Measurements from ENCODE around the gene FGGY.
"Not testable (repeated sequence)": the region's sequence is repeated elsewhere in the genome, so short reads cannot be mapped to it uniquely, and the experiment has no call there.

Gene FGGY

DNA sequence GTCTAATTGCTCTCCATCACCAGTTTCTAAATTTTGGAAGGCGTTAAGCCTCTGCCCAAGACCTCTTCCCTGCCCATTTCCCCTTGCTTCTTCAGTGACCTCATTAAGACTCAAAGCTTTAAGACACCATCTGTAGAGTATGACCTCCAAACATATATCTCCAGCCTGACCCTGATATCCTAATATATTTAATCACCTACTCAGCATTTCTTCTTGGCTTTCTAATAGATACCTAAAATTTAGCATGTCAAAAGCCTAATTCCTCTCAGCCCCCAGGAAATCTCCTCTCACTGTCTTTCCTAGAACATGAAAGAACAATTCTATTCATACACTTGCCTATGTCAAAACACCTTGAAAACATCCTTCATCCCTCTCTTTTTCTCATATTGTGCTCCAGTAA is 282.3 kb downstream of the FGGY start:
- no peak for DNase-seq (ENCODE audit: low read depth in 2 of 2)

DNA sequence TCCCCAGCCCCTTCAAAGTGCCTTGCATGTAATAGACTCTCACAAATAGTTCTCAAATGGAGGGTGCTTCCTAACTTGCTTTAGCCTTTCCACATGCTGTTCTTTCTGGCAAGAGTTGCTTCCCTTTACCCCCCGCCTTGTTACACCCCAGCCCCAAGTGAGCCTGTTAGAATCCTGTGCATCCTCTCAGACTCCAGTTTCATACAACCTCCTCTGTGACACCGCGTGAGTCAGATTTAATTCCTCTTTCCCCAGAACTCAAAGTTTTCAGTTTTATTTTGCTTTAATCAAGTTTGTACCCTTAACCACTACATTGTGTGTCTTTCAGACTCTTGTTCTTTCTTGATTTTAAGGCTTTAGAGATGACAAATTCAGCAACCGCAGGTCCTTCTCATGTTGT is 283.4 kb downstream of the FGGY start:
- DNase-seq (ENCODE audit: low read depth in 2 of 2) = no peak

GRCh38 chr1:59592410-59592809 is 295.5 kb downstream of the FGGY start:
- not testable (repeated sequence) for DNase-seq (ENCODE audit: low read depth in 2 of 2)

DNA sequence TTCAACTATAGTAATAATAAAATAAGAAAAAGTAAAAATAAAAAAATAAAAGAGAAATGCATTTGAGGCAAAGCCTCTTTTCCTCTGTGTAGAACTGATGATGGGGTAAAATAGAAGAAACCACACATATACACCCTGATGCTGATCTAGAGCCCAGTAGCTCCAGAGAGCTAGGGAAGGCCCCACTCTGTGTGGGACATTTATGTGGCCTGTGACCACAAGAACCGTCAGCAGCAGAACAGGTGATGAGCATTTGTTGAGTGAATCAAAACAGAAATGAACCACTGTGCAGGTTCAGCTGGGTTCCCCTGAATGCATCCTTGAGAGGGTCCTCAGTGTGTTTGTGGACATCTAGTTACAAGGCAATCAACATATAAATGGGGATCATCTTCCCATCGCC is 296.0 kb downstream of the FGGY start:
- DNase-seq (ENCODE audit: low read depth in 2 of 2) = no peak

DNA sequence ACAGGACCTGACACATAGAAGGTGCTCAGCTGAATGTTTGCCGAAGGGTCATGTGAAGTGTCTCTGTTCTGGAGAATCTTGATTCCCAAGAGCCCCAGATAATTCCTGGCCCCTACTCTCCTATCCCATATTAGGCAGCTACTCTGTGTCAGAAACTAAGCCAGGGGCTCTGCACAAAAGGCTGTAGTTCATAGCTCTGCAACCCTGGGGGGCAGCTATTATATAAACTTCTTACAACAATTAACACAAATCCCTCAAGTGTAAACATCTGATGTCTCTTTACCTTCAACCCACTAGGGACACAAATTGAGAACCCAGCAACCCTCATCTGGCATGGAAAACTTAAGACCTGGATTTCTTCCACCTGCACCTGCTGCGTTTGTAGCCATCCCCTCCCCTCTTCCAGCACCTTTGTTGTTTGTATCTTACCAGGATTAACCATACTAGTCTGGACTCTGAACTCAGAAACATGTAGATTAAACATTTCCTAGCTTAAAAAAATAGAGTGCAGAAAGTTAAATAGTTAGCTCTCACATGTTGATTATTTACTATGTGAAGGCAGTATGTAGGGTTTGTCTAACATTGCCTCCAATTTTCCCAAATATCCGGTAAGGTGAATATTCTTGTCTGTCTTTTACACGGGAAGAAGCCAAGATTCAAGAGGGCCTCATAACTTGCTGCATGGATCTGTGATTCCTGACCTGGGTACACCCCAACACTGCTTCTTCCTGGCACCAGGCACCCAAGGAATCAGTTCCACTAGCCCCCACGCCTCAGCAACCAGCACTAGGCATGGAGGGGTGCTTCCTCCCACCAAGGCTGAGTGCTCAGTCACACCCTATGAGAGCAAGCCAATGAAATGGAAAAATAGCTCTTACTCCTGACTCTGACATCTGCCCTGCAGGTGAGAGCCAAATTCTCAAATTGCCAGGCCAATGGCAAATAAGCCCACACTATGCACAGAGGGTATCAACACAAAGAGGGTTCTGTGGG is 297.2 kb downstream of the FGGY start:
- no peak for DNase-seq (ENCODE audit: low read depth in 2 of 2)

GRCh38 chr1:59595774-59596173 is 298.9 kb downstream of the FGGY start:
- DNase-seq (ENCODE audit: low read depth in 2 of 2) = peak; percentile 37 to 38

DNA sequence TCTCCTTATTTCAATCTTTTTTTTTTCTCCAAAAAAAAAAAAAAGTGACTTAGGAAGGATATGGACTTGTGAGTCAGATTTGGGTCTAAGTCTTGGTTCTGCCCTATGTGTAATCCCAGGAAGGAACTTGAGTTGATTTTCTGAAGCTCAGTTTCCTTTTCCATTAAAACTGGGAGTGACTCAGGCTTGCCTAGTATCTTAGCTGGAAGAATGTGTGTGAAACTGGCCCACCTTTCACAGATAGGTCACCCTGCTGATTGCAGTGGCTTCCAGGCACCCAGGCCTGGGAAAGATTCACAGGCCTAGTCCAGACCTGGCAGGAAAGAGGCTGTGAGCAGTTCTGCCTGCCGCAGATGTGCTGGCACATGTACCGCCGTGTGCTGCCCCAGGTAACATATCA is 299.5 kb downstream of the FGGY start:
- peak; percentile 7 to 12 for DNase-seq (ENCODE audit: low read depth in 2 of 2)

DNA sequence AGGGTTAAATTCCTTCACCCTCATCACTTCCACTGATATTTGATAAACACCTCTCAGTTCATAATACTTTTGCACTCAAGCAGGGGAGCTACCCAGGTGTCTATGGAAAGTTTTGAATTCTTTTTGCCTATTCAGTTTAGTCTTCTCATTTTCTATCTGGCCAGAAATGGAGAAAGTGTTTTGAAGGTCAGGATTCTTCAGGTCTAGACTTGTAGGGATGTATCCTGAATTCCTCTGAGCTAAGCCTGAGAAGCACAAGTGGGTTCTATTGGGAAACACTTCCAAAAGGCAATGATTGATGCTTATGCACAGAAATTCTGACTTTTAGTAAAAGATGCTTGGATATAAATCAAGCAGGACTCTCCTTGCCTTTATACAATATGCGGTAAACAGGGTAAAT is 300.1 kb downstream of the FGGY start:
- DNase-seq (ENCODE audit: low read depth in 2 of 2) = no peak

- DNase-seq (ENCODE audit: low read depth in 2 of 2) = no peak
Observed at GRCh38 chr1:59597420-59598119, 300.7 kb downstream of the FGGY start.

DNA sequence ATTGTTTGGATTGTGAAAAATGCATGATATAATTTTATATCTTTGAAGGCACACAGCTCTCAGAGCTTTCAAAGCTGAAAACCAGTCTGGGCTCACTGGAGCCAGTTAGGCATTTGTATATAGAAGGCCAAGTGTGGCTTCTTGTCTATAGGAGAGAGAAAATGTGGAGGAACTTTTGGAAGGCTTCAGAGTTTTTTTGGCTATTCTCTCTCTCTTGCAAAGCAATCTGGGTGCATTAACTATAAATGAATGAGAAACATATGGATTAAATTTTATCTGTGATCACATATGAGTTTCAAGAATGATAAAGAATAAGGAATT is 301.2 kb downstream of the FGGY start:
- peak; percentile 35 to 40 for DNase-seq (ENCODE audit: low read depth in 2 of 2)

GRCh38 chr1:59601041-59601441 is 304.1 kb downstream of the FGGY start:
- no peak for DNase-seq (ENCODE audit: low read depth in 2 of 2)

GRCh38 chr1:59601811-59602210 is 304.9 kb downstream of the FGGY start:
- DNase-seq (ENCODE audit: low read depth in 2 of 2) = no peak

DNA sequence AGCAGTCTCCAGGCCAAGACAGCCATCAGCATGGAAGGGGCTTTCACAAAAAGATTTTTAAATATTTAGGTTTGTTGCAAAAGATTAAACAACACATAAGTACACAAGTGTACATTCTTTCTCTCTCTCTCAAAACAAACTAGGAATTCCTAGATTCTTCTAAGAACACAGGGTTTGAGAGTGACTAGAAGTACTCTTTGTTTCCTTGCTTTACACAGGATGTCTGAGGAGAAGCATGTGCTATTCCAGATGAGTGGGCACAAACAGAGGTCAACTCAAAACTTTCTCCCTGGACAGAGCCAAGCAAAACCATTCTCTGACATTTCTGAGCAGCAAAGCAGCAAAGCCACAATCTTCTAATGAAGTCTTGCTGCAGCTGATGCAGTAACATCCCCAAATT is 307.3 kb downstream of the FGGY start:
- DNase-seq (ENCODE audit: low read depth in 2 of 2) = no peak

DNA sequence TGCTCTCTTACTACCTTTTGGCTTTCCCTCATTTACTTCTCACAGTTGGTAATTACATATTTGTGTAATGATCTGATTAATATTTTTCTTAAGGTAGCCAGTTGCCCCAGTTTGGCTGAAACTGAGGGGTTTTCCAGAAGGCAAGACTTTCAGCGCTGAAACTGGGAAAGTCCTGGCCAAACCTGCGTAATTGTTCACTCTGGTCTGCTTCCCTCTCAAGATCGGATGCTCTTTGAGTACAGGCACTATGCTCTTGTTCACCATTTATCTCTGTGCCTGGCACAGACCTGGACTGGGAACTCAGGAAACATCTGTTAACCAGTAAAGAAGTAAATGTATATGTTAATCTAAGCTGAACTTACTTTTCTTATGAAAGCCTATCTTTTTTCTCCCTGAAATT is 308.3 kb downstream of the FGGY start:
- no peak for DNase-seq (ENCODE audit: low read depth in 2 of 2)

GRCh38 chr1:59605761-59606160 is 308.9 kb downstream of the FGGY start:
- DNase-seq (ENCODE audit: low read depth in 2 of 2) = no peak

DNA sequence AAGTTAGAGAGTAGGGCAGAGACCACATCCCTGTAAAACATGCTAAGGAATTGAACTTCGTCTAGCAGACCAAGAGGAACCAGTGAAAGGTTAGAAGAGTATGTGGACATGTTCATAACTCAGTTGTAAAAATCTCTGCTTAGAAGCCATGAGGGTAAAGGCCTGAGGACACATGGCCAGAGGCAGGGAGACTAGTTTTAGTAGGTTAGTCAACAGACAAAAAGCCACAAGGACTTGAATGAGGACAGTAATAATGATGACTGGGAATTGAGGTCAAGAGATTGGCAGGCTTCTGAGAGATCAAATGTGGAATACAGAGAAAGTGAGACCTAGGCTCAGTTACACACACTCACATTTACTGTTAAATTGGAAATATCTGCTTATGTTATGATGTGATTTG is 312.4 kb downstream of the FGGY start:
- no peak for DNase-seq (ENCODE audit: low read depth in 2 of 2)

DNA sequence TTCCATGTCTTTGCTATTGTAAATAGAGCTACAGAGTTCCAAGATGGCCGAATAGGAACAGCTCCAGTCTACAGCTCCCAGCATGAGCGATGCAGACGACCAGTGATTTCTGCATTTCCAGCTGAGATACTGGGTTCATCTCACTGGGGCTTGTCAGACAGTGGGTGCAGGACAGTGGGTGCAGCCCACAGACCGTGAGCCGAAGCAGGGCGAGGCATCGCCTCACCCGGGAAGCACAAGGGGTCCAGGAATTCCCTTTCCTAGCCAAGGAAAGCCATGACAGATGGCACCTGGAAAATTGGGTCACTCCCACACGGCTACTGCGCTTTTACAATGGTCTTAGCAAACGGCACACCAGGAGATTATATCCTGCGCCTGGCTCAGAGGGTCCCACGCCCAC is 313.6 kb downstream of the FGGY start:
- not testable (repeated sequence) for DNase-seq (ENCODE audit: low read depth in 2 of 2)

DNA sequence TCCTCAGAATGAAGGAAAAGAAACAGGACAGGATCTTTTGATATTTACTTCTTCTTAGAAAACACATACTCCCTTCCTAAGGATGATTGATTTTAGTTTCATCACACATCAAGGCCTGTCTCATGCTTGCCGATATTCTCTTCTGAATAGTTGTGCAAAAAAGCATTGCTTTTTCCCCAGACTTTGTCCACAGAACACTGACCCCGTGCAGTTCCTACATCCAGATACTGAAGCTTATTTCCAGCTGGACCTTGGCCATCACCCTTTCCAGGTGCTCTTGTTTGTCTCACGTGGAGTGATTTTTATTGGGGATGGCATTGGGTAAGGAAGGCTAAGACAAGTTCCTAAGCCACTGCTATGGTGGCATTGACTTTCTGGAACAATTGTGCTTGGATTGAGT is 320.5 kb downstream of the FGGY start:
- DNase-seq (ENCODE audit: low read depth in 2 of 2) = no peak

GRCh38 chr1:59619557-59619956 is 322.7 kb downstream of the FGGY start:
- DNase-seq (ENCODE audit: low read depth in 2 of 2) = no peak

DNA sequence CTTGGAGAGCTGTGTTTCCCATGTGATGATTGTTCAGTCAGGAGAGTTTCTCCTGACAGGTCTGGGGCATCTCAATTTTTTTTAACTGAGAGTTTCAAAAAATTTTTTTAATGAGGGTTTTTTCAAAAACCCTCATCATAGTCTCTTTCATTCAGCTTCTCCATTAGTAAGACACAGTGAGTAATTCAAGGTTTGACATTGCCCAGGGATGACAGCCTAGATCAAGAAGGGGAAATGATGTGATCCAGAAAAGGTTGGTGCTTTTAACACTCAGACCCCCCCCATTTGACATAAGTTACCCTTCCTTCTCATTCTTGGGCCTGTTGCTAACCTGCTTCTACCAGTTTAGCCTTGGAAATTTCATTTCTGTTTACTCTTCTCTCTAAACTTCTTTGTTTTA is 328.5 kb downstream of the FGGY start:
- no peak for DNase-seq (ENCODE audit: low read depth in 2 of 2)

DNA sequence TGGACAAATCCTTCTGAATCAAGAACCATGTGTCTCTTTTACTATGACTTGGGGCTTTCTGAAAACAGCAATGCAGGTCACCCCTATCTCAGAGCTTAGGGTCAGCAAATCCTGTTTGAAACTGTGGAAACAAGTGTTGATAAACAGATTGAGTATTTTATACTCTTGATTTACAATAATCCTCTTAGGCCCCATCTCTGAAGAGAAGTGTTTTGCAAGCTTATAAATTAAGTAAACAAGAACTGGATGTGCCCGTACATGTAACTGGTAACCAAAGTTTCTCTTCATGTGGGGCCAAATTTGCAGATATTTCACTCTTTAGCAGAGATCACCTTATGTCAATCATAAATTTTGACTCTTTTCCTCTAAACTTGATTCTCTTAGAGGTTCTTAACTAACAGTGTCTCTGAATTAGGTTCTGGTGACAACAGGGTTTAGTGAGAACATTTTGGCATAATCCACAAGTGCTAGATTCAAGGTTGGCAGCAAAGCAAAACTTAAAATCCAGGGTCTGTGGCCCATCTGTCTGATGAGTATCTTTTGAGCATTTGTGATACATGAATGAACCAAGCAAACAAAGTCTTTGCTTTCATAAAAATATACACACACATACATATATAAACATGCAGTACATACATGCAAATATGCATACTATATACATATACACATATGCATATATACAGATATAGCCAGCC is 334.8 kb downstream of the FGGY start:
- no peak for DNase-seq (ENCODE audit: low read depth in 2 of 2)

- DNase-seq (ENCODE audit: low read depth in 2 of 2) = peak; percentile 60 to 64
Observed at GRCh38 chr1:59635097-59635496, 338.2 kb downstream of the FGGY start.
